Measurements from ENCODE around the gene MAP4K4.

MAP4K4 gene

GRCh38 chr2:101693991-101694588 is 3.4 kb upstream of the MAP4K4 start:
- no peak for DNase-seq

DNA sequence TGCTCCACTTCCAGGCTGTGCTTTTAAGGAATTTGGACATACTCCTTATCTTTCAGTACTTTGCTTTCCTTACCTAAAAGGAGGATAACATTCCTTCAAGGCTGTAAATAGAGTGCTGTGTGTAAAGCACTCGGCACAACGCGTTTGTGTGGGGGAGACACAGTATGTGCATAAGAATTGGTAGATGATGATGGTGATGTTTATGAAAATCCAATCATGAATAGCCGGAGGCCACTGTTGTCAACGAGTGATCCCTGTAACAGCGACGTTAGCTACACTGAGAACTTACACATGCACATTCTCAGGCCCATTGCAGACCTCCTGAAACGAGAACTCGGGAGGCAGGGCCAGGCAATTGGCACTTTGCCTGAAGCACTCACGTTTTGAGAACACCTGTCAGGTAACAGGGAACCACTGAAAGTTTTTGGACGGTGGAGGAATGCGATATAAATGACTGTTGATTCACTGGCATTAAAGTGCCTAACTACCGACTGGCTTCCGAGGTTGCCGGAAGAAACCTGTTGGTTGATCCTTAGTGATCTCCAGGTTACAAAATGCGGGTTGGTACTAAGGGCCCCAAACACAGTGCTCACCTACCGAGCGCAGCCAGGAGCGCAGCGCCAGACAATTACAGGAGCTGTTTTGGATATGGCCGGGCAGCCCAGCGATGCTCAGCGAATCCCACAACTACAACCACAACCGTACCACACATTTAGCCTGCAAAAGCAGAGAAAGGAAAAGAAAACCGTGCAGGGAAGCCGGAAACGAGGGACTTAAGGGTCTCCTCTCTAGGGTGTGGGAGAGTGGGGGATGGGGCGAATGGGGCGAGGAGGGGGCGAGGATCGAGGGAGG is 1.0 kb upstream of the MAP4K4 start:
- peak; percentile 52 for DNase-seq

DNA sequence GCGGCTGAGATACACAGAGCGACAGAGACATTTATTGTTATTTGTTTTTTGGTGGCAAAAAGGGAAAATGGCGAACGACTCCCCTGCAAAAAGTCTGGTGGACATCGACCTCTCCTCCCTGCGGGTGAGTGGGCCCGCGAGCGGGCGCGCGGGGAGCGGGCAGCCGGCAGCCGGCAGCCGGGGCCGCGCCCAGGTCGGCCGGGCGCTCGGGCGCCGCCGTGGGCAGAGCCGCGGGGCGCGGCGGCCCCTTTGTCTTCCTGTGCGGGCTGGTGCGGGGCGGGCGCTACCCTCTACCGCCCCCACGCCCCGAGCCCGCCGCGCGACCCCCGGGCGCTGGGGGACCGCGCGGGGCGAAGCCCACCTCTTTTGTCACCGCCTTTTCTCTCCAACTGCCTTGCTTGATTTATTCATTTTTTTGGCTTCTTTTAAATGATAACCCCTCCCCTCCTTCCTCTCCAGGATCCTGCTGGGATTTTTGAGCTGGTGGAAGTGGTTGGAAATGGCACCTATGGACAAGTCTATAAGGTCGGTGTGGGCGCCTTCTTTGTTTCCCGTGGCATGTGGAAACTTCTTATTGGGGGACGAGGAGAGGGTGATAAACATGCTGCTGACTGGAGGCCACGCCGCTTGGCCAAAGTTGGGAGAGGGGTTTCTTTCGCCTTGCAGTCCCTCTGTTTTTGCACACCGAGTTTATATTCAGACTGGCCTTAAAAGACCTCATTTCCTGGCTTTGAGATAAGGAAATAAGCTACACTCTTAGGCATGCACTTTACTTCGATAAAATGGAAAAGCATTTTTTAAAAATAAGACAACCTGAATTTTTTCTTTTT is 722 bp downstream of the MAP4K4 start:
- no peak for DNase-seq

- DNase-seq: no peak
Observed at GRCh38 chr2:101698844-101699754, 1.6 kb downstream of the MAP4K4 start.

DNA sequence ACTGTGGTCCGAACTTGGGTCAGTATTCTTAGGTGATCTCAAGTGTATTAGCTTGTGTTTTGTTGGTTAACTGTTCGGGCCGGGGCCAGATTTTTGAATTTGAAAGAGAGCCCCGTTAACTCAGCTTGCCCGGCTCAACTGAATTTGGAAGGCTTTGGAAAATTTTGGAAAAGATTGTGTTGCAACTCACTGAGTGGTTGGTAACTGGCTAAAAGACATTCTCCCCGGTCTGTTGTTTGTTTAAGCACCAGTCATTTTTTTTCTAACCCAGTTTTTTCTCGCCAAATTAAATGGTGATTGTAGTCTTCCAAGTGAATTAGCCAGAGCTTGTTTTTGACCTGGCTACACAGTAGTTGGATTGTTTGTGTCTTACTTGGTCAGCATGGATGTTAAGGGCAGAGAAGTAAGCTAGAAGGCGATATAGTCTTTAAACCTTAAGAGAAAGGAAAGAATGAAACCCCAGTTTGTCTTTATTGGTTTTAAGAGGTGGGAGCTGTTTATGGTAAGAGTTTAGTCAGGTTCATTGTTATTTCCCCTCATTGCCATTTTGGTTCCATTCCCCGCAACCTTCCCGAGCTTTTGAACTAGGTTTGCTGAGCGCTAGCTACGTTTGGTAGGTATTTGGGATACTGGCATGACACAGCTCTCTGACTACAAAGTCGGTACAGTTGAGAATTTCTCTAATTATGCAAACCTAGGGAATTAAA is 2.4 kb downstream of the MAP4K4 start:
- DNase-seq: no peak

- DNase-seq: no peak
Observed at GRCh38 chr2:101704046-101704466, 6.5 kb downstream of the MAP4K4 start.

DNA sequence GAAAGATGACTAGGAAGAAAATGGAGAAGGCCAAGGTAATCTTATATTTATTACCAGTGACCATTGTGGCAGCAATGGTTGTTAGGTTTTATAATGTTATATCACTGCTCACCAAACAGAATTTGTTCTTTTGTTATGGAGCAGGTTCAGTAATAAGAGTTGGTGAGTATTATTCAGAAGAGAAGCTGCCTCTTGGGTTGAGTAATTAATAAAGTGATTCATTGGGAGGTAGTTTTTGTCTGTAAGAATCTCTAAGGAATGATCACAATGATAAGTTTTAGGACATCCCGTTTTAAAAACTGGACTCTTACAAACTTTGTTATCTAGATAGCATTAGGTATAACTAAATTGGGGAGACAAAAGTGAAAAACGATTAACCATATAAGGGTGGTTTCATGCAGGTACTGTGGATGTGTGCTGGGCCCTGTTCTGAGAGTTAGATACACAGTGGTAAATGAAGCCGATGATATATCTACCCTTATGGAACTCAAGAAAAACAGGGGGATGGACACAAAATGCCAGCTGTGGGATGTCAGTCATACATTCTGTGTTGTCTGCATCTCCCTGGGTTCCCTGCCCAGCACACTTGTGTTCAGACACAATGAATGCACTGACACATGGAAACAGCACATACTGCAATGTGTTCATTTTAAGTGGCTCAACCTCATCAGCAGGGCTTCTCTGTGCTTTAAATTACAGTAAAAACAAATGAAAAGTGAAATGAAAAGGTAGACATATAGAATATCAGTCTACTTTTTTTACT is 7.5 kb downstream of the MAP4K4 start:
- DNase-seq: no peak

DNA sequence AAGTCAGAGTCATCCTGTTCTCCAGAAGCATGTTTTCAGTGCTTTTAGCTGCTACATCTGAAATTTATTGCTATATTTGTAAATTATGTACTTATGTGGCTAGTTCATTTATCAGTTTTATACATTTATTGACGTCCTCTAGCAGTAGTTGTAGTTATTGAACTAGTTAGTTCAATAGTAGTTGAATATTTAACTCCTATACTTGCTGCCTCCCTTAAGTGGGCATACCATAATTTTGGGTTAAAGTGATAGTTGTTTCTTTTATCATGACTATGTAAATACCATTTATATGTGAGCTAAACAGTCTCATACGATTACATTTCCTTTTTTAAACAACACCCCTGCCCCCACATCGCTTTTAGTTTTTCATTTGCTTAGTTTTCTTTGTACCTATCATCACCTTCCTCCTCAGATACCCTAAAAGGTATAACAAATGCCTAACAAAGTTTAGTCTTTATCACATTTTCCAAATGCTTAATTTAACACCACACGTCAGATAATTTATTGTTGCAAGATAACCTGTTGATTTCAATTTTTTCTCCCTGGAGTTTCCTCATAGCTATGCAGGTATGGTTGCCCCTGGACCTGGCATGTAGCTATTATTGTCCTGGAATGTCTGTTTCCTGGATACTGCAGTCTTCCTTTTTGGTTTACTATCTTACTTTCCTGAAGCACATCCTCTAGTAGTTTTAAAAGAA is 8.8 kb downstream of the MAP4K4 start:
- no peak for DNase-seq

DNA sequence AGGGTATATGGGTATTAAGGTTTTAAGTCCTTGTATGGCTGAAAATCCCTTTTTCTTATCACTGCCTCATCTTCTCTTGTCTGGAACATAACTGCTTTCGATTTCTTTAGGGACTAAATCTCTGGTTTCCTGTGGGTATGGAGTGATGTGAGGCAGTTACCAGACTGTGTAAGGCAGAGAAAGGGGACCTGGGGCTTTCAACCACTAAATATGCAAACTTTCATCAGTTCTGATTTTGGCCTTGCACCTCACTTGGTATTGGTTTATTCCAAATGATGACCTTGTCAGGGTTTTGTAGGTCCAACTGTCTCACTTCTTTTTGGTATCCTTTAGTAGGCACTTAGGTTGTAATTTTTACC is 9.3 kb downstream of the MAP4K4 start:
- DNase-seq: no peak

- DNase-seq: no peak
Observed at GRCh38 chr2:101710036-101710435, 12.5 kb downstream of the MAP4K4 start.

DNA sequence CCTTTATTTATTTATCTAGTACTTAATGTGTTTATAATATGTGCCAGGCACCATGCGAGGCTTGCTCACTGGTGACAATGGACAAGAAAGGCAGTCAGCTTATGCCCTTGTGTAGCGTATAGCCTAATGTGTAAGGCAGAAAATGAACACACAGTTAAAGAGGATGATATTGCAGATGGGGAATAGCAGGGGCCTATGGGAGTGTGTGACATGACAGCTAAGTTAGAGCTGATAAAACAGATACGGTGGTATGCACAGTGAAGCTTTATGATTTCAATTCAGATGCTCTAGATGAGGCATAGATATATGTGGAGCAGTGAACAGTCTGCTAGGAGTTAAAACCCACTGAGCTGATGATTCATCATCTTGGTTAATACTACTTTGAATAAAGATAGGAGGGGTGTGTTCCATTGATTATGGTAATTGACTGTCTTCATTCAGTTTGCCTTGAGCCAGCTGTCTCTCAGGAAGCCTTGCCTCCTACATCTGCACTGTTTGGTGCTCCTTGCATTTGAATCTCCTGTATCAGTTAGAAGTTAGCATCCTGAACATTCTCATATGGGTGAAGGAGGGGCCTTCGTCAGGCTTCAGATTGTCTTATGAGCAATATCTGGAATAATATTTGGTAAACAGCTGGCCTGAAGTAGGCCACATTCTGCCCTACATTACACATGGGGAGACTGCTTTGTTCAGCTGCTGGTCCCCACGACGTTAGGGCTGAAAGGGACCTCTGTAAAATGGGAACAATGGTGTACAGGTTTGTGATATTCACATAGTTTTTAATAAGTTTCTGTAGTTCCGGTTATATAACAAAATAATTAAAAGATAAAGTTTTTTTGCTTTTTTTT is 13.2 kb downstream of the MAP4K4 start:
- DNase-seq: no peak

DNA sequence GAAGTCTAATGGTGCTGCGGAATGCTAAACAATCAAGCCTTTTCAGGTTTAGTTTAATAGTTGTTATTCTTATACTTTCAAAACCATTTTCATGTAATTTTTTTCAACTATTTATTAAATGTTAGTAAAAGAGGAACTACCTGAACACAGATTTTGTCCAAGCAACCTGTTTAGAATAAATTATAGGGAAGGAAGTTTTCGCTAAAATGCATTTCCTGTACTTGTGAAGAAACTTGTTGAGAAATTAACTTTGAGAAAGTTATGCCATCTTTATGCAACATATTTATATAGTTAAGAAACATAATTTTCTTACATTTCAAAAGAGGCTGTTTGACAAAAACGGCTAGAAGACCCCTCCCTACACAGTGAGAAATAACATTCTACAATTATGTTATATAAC is 16.6 kb downstream of the MAP4K4 start:
- no peak for DNase-seq

- no peak for DNase-seq
Observed at GRCh38 chr2:101717071-101717845, 19.8 kb downstream of the MAP4K4 start.

DNA sequence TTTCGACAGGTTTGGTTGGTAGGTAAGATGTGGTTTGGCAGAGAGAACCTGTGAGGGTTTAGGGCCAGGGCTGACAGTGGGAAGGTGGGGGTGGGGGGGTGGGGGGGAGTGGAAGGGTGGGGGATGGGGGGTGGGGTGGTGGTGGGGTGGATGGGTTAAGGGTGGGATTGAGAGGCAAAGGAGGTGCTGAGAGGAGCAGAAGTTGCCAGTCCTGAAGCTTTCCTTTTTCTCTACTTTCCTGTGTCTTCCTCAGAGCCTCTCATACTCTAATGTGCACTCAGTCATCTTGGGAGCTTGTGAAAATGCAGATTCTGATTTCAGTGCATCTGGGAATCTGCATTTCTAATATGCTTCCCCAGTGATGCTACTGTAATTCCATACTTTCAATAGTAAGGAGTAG is 21.0 kb downstream of the MAP4K4 start:
- no peak for DNase-seq

DNA sequence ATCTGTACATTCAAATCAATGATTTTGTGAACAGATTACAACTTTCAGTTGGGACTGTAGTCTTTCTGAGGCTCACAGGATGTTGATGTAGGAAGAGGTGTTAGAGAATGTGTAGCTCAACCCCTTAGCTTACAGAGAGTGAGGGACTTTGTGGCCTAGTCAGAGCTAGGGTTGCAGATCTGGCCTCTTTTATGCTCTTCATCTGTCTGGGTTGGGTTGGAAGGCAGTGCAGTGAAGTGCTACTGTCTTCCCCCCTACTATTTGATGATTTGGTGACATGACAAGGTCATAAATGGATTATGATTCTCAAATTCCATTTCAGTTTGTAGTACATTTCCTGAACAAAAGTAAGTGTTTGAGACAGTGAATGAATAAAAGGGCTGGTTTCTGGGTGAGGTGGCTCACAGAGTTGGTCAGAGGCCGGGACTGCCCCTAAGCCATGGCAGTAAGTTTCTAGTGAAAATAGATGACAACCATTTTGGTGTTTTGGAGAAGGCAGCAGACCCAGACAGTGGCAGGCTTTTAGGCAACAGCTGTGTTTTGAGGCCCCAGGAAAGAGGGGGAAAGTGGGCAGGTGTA is 21.6 kb downstream of the MAP4K4 start:
- DNase-seq: no peak

GRCh38 chr2:101720732-101721131 is 23.2 kb downstream of the MAP4K4 start:
- DNase-seq: no peak

- no peak for DNase-seq
Observed at GRCh38 chr2:101722864-101723263, 25.4 kb downstream of the MAP4K4 start.

DNA sequence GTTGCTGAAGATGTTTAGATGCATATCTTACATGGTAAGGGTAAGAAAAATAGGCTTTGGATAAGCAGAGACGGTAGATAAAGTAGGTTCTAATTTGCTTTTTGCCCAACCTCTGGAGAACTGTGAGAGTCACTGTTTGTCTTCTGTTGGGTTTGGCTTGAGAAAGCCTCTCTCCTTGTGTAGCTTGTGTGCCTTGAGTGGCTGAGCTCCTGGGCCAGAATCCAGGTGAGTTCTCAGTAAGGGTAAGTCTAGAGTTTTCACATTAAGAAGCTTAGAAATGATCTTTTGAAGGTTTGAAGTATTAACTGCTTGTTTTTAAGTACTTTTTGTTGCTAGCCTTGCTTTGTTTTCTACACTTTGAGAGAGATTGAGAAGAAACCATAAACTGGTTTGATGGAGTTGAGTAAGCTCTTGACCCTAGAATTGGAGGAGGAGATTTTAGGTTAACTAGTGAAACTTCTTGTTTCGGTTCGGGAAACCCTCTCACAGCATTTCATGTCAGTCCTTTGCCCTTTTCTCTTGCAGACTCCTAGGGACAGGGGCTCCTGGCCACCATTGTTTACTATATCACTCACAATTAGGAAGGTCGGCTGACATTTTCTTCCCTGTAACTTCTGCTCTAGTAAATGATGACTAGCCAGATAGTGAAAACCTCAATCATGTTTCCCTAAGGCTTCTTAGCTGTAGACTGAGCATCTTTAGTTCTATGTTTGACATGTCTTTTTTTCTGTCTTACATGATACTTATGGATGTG is 26.0 kb downstream of the MAP4K4 start:
- no peak for DNase-seq

Measured in NCI-H1105 (cell line).